GM21515 (cell line): Measurements from ENCODE around the gene CUX1.
"Not testable (repeated sequence)": the region's sequence is repeated elsewhere in the genome, so short reads cannot be mapped to it uniquely, and the experiment has no call there.

Source experiments
- ATAC-seq: cut with Tn5 transposase; IDR thresholded peaks from one replicate; pipeline ENCODE4 v1.9.1; 2021; ENCODE audit not compliant: unreplicated experiment

CUX1 gene

GRCh38 chr7:102039706-102040105, 222.3 kb downstream of the CUX1 start:
- no peak for ATAC-seq

- no peak for ATAC-seq
Observed at GRCh38 chr7:102040569-102040968, 223.1 kb downstream of the CUX1 start.

GRCh38 chr7:102042016-102042656, 224.7 kb downstream of the CUX1 start:
- ATAC-seq, result no peak

DNA sequence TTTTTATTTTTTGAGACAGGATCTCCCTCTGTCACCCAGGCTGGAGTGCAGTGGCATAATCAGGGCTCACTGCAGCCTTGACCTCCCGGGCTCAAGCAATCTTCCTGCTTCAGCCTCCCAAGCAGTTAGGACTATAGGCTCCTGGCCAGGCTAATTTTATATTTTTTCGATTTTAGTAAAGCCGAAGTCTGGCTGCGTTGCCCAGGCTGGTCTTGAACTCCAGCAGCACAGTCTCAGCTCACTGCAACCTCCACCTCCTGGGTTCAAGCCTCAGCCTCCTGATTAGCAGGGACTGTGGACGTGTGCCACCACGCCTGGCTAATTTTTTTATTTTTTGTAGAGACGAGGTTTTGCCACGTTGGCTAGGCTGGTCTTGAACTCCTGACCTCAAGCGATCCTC, 225.4 kb downstream of the CUX1 start:
- ATAC-seq, result not testable (repeated sequence)

- ATAC-seq, result no peak
Observed at GRCh38 chr7:102044641-102044983, 227.2 kb downstream of the CUX1 start.

DNA sequence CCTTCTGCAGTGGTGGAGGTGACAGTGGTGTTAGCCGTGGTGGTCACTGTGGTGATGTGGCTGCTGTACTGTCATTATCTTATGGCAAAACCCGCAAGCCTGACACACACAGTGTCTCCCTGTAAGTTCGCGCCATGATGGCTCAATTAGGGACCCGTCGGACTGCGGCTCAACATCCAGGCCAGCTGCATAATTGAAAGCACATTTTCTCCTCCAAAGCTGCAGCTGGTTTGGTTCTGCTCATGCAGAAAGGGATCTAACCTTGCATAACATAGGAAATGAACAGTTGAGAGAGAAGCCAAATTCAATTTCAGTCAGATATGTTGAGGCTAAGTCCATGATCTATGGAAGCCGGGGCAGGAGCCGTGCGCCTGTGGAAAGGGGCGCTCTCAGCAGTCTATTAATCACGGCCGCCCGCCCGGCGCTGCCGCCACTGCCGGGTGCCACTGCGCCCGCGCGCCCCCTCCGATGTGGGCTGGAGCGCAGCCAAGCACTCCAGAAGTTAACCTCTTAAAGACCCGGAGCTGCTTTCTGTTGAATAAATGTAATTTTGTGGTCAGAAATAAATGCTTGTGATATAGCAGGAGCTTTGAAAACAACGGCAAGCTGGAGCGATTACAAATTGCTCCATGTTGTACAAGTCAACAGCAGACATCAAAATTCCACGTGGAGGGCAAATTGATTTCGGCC, 227.7 kb downstream of the CUX1 start:
- no peak for ATAC-seq

DNA sequence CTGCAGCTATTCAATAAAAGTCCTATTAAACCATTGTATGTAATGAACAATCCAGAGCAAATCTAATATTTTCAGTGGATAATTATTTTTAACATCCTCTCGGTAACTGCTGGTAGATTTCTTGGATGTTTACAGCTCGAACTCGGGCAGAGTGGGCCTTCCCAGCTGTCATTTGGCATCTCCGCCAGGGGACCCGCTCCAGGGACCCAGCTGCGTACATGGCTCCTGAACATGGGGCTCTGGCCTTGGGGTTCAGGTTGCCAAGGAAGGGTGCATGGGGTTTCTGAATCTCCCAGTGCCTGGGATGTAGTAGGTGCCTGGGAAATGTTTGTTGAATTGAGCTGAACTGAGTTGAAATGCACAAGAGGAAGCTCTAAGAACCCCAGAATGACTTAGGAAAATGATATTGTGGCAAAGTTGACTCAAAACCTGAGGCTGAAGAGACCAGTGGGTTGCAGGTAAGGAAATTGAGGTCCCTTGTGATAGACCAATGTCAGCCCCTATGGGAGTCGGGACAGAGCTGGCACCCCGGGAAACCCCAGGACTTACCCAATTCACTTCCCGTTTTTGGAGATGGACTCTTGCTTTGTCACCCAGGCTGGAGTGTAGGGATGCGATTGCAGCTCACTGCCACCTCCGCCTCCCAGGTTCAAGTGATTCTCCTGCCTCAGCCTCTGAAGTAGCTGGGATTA, 228.4 kb downstream of the CUX1 start:
- no peak for ATAC-seq

DNA sequence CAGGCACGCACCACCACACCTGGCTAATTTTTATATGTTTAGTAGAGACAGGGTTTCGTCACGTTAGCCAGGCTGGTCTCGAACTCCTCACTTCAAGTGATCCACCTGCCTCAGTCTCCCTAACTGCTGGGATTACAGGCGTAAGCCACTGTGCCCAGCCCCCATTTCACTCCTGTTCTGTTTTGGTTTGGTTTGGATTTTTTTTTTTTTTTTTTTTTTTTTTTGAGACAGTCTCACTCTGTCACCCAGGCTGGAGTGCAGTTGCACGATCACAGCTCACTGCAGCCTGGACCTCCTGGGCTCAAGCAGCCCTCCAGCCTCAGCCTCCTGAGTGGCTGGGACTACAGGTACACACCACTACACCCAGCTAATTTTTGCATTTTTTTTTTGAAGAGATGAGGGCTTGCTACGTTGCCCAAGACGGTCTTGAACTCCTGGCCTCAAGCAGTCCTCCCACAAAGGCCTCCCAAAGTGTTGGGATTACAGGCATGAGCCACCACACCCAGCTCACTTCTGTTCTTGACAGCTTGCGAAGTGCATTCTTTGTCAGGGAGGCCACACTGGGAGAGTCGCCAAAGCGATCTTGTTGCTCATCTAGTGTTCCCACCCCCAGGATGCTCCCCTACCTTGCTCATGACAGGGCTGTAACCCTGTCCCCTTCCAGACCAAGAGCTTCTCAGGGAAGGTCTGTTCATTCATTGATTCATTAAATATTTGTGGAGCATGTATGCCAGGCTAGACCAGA, 229.1 kb downstream of the CUX1 start:
- ATAC-seq, result no peak

GRCh38 chr7:102047167-102047566, 229.7 kb downstream of the CUX1 start:
- no peak for ATAC-seq

DNA sequence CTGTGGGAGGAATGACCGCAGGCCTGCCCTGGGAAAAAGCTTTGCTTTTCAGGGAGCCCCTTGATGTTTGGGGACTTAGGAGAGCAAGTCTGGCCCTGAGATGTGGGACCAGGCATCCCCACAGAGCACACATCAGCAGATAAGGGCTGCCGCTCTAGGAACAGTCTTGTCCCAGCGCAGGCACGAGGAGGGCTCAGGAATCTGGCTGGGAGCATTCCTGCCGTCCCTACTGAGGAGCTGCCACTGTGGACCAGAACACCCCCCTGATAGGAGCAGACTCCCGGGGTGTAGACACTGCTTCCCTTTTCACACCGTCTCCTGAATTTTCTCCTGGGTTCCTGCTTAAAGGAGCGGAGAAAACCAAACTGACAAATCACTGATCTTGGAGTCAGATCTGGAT, 232.3 kb downstream of the CUX1 start:
- no peak for ATAC-seq

GRCh38 chr7:102050864-102051460, 233.5 kb downstream of the CUX1 start:
- no peak for ATAC-seq

DNA sequence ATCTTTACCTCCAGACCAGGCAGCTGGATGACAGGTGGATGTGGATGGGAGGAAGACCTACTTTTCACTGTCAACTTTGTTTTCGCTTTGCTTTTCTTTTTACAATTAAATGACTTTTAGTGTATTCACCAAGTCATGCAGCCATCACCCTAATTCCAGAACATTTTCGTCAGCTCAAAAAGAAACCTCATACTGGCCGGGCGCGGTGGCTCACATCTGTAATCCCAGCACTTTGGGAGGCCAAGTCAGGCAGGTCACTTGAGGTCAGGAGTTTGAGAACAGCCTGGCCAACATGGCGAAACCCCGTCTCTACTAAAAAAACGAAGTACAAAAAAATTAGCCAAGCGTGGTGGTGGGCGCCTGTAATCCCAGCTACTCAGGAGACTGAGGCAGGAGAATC, 234.3 kb downstream of the CUX1 start:
- ATAC-seq, result not testable (repeated sequence)

DNA sequence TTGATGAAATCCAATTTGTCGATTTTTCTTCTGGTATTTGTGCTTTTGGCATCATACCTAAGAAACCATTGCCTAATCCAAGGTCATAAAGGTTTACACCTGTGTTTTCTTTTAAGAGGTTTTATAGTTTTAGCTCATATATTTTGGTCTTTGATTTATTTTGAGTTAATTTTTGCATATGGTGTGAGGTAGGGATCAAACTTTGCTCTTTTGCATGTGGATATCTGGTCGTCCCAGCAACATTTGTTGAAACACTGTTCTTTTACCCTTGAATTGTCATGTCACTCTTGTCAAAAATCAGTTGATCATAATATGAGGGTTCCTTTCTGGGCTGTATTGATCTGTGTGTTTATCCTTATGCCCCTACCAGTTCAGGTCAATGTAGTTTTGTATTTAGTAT, 236.7 kb downstream of the CUX1 start:
- ATAC-seq, result no peak

DNA sequence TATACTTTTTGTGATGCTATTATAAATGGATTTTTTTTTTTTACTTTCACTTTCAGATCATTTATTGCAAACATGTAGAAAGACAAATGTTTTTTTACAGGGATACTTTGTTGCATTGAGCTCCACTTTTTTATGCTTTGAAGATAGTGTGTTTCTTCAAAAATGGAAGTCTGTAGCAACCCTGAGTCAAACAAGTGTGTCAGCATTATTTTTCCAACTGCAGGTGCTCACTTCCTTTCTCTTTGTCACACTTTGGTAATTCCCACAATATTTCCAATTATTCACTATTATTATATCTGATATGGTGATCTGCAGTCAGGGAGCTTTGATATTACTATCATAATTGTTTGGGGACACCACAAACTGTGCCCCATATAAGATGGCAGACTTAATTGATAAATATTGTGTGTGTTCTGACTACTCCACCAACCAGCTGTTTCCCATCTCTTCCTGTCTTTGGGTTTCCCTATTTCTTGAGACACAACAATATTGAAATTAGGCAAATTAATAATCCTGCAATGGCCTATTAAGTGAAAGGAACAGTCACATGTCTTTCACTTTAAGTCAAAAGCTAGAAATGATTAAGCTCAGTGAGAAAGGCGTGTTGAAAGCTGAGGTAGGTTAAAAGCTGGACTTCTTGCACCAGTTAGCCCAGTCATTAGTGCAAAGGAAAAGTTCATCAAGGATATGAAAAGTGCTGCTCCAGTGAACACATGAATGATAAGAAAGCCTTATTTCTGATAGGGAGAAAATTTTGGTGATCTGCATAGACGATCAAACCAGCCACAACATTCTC, 238.0 kb downstream of the CUX1 start:
- no peak for ATAC-seq

GRCh38 chr7:102059524-102059923, 242.1 kb downstream of the CUX1 start:
- no peak for ATAC-seq

GRCh38 chr7:102061354-102061945, 244.0 kb downstream of the CUX1 start:
- ATAC-seq, result no peak

GRCh38 chr7:102061981-102062390, 244.6 kb downstream of the CUX1 start:
- no peak for ATAC-seq

DNA sequence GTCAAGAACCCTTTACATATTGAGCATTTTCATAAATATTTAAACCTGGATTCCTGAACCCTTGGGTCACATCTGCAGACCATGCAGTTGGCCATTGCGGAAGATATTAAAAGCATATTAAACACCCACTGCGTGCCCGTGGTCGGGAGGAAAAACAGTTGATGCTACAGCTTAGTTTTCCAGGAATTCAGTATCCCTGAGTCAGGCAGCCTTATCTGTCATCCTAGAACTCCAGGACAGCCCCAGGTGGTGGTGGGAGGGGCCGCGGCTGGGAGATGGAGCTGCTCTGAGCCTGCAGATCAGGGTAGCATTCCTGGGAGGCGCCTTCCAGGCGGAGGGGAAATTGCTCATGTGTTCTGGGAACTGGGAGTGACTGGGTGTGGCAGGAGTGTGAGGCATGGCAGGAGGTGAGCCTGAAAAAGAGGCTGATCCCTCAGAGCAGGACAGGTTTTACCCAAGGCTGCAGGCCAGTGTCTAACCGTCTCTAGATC, 246.3 kb downstream of the CUX1 start:
- ATAC-seq, result no peak

DNA sequence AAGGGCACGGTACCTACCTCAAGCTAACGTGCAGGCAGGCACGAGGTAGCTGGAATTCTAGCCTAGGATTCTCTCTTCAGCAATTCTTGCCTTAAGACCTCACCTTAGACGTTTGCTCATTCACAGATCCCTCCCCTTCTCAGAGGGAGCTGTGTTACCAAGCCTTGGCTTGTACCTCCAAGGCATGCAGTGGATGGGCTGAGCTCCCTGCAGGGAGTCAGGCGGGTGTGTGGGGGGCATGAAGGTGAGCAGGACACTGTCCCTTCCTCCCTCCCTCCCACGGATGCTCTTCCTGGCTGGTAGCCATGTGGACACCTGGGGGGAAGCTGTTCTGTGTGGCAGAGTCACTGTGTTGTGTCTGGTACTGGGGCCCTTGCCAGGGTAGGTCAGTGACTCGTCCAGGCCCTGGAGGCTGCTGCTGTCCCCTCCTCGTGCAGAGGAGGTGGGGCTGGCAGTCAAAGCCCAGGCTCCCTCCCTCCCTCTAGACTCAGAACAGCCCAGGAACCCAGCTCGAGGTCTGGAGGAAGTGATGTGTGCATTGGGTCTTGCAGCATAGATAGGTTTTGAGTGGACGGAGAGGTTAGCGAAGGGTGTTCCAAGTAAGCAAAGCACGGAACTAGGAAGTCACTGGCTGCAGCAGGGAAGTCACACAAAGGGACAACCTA, 247.1 kb downstream of the CUX1 start:
- no peak for ATAC-seq
